SW480 (cell line): ENCODE measurements around the gene B3GNT5.
"Not testable (repeated sequence)": the region's sequence is repeated elsewhere in the genome, so short reads cannot be mapped to it uniquely, and the experiment has no call there.

Experiments
- DNase-seq: peaks from one replicate; pipeline ENCODE4 v3.0.0-alpha.2; 2016; ENCODE audit warnings: low spot score

The B3GNT5 gene

GRCh38 chr3:183252973-183253527 lies at the start of gene B3GNT5:
Gene B3GNT5 (plus strand): TSS chr3:183253253. CDS start chr3:183269799, 16,546 bp downstream.
- DNase-seq, result peak; percentile 77

GRCh38 chr3:183203670-183204069 lies 49.4 kb upstream of the B3GNT5 start:
- no peak for DNase-seq

- no peak for DNase-seq
Observed at GRCh38 chr3:183208260-183208659, 44.8 kb upstream of the B3GNT5 start.

- DNase-seq, result no peak
Observed at GRCh38 chr3:183208800-183209199, 44.3 kb upstream of the B3GNT5 start.

- DNase-seq, result no peak
Observed at GRCh38 chr3:183210341-183210740, 42.7 kb upstream of the B3GNT5 start.

GRCh38 chr3:183210862-183211341 lies 42.2 kb upstream of the B3GNT5 start:
- DNase-seq, result no peak

- no peak for DNase-seq
Observed at GRCh38 chr3:183211352-183211751, 41.7 kb upstream of the B3GNT5 start.

- DNase-seq, result no peak
Observed at GRCh38 chr3:183212096-183212495, 41.0 kb upstream of the B3GNT5 start.

- no peak for DNase-seq
Observed at GRCh38 chr3:183212565-183212964, 40.5 kb upstream of the B3GNT5 start.

GRCh38 chr3:183213415-183214276 lies 39.4 kb upstream of the B3GNT5 start:
- no peak for DNase-seq

- no peak for DNase-seq
Observed at GRCh38 chr3:183214277-183214612, 38.8 kb upstream of the B3GNT5 start.

- DNase-seq, result no peak
Observed at GRCh38 chr3:183215591-183216202, 37.4 kb upstream of the B3GNT5 start.

- no peak for DNase-seq
Observed at GRCh38 chr3:183217548-183218332, 35.3 kb upstream of the B3GNT5 start.

GRCh38 chr3:183218826-183219225 lies 34.2 kb upstream of the B3GNT5 start:
- DNase-seq, result no peak

GRCh38 chr3:183220828-183221227 lies 32.2 kb upstream of the B3GNT5 start:
- no peak for DNase-seq

- DNase-seq, result no peak
Observed at GRCh38 chr3:183222631-183223235, 30.3 kb upstream of the B3GNT5 start.

- no peak for DNase-seq
Observed at GRCh38 chr3:183224180-183224970, 28.7 kb upstream of the B3GNT5 start.

GRCh38 chr3:183226333-183226890 lies 26.6 kb upstream of the B3GNT5 start:
- no peak for DNase-seq

- no peak for DNase-seq
Observed at GRCh38 chr3:183227586-183227985, 25.5 kb upstream of the B3GNT5 start.

GRCh38 chr3:183229178-183229577 lies 23.9 kb upstream of the B3GNT5 start:
- no peak for DNase-seq

GRCh38 chr3:183230251-183230650 lies 22.8 kb upstream of the B3GNT5 start:
- DNase-seq, result not testable (repeated sequence)
